PFSK-1 (cell line): ENCODE results near the gene PTPRN2.

Experiments
- FOXP2 ChIP-seq: optimal IDR thresholded peaks from 2 replicates; pipeline ENCODE3; 2011; ENCODE audit warnings: borderline replicate concordance, control low read depth, inconsistent platforms; ENCODE audit not compliant: insufficient read depth; ENCODE audit errors: extremely low read length, extremely low read depth
- POLR2AphosphoS5 ChIP-seq: IDR thresholded peaks from 2 replicates; pipeline ENCODE4 v1.6.1; 2012; ENCODE audit warnings: low read depth, mild to moderate bottlenecking, control low read depth, low read length, moderate library complexity
- REST ChIP-seq, 2 experiments: IDR thresholded peaks; 2 replicates each; pipeline versions ENCODE4 v1.6.1 to v1.8.0; 2011 to 2012; ENCODE audit warnings: low read depth in 2 of 2, low read length in 2 of 2, control low read depth in 1 of 2, inconsistent platforms in 1 of 2, mild to moderate bottlenecking in 1 of 2, moderate library complexity in 1 of 2; ENCODE audit not compliant: insufficient read depth in 1 of 2
- SIN3A ChIP-seq: IDR thresholded peaks from 2 replicates; pipeline ENCODE4 v1.6.1; 2012; ENCODE audit warnings: mild to moderate bottlenecking, low read length, moderate library complexity, borderline replicate concordance; ENCODE audit not compliant: insufficient read depth
- TAF1 ChIP-seq: IDR thresholded peaks from 2 replicates; pipeline ENCODE4 v1.6.1; 2012; ENCODE audit warnings: low read length, control low read depth, borderline replicate concordance; ENCODE audit not compliant: insufficient read depth

PTPRN2 gene

GRCh38 chr7:158396301-158396905 is 191.2 kb downstream of the PTPRN2 start:
- TF ChIP-seq POLR2AphosphoS5: no peak
- no peak for TF ChIP-seq FOXP2
- TF ChIP-seq REST (IDR thresholded peaks at IDR 0.05; ENCODE audit: insufficient read depth in 1 of 2, low read depth in 2 of 2, low read length in 2 of 2): no peak
- TF ChIP-seq SIN3A: no peak
- TF ChIP-seq TAF1: no peak

GRCh38 chr7:158395780-158396278 is 191.8 kb downstream of the PTPRN2 start:
- TF ChIP-seq SIN3A (no peak), POLR2AphosphoS5 (no peak), TAF1 (no peak), FOXP2 (no peak), REST (IDR thresholded peaks at IDR 0.05; ENCODE audit: insufficient read depth in 1 of 2, low read depth in 2 of 2, low read length in 2 of 2) (no peak)

- TF ChIP-seq TAF1 (no peak), FOXP2 (no peak), POLR2AphosphoS5 (no peak), SIN3A (no peak), REST (IDR thresholded peaks at IDR 0.05; ENCODE audit: insufficient read depth in 1 of 2, low read depth in 2 of 2, low read length in 2 of 2) (no peak)
These were observed 192.3 kb downstream of the PTPRN2 start for GRCh38 chr7:158395349-158395748.

- TF ChIP-seq REST (IDR thresholded peaks at IDR 0.05; ENCODE audit: insufficient read depth in 1 of 2, low read depth in 2 of 2, low read length in 2 of 2) (no peak), POLR2AphosphoS5 (no peak), SIN3A (no peak), FOXP2 (no peak), TAF1 (no peak)
These were observed 192.7 kb downstream of the PTPRN2 start for GRCh38 chr7:158394936-158395335.
